Islet precursor cell (in vitro differentiated cells): ENCODE data around the gene ZMAT3.
A peak's percentile ranks its signal among the peaks of the same experiment; 100 is the strongest.

Experiments used
- DNase-seq: peaks from one replicate; pipeline ENCODE4 v3.0.0-alpha.2; 2018

The ZMAT3 gene

DNA sequence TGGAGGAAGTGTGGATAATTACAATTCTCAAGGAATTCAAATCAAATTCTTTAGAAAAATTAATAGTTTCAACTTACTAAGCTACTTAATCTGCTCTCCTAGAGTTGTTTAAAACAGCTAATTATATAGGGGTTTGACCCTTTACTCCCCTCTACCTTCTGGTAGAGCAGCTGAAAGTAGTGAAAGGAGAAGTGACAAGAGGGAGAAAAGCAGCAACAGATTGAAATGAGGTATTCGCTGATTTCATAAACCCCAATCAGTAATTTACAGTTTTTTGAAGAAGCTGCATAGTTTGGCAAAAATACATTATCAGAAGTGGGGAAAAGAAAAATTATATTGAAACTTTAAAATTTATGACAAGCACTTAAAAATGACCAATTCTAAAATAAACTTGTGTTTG is 52.8 kb downstream of the ZMAT3 start:
- DNase-seq, result no peak

DNA sequence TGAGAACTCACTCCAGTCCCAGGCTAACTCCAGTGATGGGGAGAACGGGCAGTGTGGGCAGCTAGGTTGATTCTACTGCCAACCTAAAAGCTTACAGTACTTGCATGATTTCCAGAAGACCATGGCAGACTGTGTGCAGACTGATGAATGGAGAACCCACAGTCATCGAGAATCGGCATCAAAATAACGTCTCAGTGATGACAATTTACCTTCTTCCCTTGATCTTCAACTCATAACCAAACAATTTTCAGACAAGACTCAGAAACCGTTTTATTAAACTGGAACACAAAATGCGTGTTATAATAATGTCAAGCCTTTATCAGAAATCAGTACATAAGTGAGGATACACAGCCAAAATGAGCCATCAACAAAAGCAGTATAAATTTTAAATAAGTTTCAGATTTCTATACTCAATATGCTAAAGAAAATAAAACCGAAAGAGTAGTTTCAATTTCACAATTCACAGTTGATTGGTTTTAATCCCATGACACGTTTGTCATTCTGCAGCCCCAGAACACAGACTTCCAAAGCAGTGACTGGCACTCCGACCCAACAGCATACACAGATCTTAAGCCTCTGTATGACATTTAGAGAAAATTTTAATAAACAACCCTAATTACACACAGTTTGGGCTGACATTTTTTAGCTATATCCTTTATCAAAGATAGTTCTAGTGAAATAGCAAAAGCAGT is 54.5 kb downstream of the ZMAT3 start:
- no peak for DNase-seq

DNA sequence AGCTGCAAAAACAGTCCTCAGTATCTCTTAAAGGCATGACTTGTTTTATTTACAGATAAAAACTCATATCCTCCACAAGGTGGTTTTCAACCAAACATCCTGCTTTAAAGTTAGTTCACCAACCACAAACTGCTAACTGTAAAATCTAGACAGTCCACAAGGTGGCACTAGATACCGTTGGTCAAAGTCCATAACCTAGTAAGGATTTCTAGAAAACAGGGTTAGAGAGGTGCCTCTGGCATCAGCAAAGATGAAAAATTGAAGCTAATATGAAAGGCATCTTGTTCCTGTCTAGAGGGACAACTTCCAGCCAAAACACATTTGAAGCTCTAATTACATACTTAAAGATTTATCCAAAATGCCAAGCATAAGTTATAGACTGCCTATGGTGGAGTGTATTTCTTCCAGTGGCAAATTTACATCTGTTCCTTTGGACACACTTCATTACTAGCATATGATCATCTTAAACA is 56.0 kb downstream of the ZMAT3 start:
- peak; percentile 68 for DNase-seq

DNA sequence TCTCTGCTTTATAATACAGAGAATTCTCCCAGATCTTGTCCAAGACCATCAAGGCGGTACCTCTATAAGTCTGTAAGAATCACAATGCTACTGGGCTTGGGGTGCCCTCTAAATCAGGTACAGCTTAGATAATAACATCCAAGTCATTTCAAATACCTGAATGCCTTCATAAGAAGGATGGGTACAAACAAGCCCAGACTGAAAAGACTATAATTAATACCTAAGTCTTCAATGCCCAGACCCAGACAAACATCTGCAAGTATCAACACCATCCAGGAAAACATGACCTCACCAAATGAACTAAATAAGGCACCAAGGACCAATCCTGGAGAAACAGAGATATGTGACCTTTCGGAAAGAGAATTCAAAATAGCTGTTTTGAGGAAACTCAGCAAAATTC is 65.9 kb downstream of the ZMAT3 start:
- no peak for DNase-seq

DNA sequence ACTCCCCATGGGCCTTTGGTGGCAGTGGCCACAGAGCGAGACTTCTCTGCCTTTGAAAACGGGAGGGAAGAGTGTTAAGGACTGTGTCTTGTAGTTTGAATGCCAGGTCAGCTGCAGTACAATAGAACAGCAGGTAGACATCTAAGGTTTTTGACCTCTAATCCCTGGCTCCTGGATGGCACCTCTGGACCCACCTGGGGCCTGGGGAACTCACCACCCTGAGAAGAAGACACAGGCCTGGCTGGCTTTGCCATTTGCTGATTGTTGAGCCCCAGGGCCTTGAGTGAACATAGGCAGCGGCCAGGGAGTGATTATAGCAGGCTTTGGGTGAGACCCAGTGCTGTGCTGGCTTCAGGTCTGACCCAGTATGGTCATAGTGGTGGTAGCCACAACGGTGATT is 66.4 kb downstream of the ZMAT3 start:
- DNase-seq, result no peak

DNA sequence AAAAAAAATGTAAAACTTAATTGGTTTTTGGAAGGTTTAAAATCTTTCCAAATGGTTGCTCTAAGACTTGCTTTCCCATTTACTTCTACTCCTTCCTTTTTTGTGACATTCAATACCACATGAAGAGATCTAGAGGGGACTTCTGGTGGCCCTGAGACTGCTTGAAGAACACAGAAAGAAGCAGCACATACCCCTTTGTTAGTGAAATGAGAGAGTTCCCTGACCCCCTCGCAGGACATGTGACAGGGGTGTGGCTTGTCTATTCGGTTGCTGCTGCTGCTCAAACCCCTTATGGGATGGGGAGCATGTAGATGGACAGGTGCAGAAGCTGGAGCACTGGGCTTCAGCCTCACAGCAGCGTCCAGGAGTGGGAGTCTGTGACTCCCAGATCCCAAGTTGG is 71.0 kb downstream of the ZMAT3 start:
- no peak for DNase-seq

DNA sequence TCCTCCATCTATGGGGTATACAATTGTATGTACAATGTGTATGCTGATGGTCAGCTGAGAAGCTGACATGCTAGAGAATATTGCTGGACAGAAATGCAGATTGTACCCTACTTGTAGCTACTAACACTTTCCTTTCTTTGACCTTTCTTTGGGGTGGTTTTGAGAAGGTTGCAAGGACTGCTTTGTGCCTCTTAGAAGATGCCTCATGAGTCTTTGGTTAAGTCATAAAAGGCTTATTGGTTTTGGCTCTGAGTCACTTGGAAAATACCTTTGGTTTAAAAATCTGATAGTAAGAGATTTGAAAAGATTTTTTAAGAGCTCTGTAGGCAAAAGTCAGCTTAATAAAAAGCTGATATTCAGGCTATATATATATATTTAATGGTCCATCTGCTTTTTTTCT is 71.5 kb downstream of the ZMAT3 start:
- DNase-seq, result no peak

DNA sequence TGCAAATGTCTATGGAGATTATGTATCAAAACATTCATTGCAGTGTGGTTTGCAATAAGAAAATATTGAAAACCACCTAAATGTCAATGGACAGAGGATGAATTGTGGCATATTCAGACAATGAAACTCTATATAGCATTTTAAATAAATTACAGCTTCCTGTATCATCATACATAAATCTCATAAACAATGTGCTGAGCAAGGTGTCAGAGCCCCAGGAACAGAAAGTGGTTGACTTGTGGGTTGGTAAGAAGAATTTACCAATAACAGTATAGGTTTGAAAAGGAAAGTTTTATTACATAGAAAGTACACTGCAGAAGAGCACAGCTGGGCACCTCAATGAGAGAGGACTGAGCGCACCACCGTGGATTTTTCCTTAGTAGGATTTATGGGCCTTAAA is 75.2 kb downstream of the ZMAT3 start:
- no peak for DNase-seq

DNA sequence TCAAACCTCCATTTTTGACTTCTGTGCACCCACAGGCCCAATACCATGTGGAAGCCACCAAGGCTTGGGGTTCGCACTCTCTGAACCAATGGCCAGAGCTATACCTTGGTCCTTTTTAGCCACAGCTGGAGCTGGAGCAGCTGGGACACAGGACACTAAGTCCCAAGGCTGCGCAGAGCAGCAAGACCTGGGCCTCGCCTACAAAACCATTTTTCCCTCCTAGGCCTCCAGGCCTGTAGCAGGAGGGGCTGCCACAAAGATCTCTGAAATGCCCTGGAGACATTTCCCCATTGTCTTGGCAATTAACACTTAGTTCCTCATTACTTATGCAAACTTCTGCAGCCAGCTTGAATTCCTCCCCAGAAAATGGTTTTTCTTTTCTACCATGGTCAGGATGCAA is 81.3 kb downstream of the ZMAT3 start:
- DNase-seq, result no peak

DNA sequence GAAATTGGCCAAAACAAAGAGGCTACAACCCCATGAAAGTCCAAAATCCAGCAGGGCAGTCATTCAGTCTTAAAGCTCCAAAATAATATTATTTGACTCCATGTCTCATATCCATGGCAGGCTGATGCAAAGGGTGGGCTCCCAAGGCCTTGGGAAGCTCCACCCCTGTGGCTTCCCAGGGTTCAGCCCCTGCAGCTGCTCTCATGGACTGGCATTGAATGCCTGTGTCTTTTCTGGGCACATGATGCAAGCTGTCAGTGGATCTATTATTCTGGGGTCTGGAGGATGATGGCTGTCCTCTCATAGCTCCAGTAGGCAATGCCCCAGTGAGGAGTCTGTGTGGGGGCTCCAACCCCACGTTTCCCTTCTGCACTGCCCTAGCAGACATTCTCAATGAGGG is 81.8 kb downstream of the ZMAT3 start:
- DNase-seq, result no peak

DNA sequence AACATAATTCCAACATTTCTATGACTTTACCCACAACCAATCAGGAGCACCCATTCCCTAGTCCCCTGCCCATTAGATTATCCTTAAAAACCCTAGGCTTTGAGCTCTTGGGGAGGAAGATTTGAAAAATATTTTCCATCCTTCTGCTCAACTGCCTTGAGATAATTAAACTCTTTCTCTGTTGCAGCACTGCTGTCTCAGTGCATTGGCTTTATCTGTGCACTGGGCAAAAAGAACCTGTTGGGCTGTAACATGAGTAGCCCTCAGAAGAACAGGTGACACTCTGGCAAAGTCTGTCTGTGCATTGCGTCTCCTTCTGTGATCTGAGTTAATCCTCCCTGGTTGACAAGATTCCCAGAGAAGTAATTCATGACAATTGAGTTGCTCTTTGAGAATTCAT is 83.9 kb downstream of the ZMAT3 start:
- DNase-seq, result no peak

DNA sequence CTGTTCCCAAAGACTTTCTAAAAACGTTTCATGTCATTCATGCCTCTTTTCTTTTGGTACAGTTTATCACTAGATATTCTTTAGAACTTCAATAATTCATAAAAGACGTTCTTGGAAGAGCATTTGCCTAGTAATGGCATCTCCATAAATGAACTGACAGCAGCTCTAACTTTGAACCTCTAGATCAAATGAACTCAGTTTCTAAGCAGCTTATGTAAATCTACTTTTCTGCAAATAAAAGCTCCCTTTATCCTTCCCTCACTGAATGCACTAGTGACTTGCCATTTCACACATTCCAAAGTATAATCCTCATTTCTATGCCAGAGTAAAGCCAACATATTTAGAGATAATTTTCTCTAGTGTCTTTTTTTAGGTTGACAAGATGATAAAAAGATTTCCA is 85.2 kb downstream of the ZMAT3 start:
- DNase-seq, result no peak

DNA sequence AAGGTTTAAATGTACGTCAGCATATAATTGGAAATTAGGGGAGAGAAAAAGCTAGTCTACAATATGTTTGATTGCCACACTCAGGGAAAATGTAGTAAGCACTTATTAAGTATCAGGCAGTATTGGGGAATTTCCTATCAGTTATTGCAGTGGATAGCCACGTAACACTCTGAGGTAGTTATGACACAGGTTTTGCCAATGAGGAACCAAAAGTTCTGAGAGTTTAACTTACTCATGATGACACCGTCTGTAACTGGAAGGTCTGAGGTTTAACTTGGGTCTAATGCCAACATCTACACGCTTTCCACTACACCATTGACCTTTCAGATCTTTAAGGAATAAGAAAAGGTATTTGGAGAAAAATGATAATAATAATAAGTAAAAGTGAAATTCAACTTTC is 89.5 kb downstream of the ZMAT3 start:
- DNase-seq, result no peak

DNA sequence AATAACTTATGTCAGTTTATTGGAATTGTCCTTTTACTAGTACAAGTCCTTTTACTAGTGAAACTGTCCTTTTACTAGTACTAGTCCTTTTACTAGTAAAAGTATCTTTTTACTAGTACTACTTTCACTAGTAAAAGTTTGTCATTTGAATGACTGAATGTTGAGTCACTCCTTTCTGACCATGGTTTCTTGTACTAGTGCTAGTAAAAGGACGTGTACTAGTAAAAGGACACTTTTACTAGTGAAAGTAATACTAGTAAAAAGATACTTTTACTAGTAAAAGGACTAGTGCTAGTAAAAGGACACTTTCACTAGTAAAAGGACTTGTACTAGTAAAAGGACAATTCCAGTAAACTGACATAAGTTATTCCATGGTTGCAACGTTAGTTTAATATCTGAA is 96.3 kb downstream of the ZMAT3 start:
- no peak for DNase-seq

DNA sequence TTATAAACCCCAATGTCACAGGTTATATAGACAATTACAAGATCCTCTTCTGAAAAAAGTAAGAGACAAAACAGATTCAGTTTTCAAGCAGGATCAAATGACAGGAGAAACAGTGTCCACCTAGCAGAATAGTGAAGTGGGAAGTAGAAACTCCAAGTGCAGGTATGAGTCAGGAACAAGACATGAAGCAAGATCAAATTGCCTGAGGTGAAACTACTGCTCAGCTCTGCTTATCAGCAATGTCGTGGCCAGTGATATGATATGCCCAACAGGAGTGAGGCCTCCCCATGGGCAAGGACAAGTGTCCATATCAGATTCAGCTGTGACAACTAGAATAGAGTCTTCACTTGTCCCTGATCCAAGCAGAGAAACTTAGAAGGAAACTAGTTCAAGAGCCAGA is 100.0 kb downstream of the ZMAT3 start:
- peak; percentile 67 for DNase-seq

DNA sequence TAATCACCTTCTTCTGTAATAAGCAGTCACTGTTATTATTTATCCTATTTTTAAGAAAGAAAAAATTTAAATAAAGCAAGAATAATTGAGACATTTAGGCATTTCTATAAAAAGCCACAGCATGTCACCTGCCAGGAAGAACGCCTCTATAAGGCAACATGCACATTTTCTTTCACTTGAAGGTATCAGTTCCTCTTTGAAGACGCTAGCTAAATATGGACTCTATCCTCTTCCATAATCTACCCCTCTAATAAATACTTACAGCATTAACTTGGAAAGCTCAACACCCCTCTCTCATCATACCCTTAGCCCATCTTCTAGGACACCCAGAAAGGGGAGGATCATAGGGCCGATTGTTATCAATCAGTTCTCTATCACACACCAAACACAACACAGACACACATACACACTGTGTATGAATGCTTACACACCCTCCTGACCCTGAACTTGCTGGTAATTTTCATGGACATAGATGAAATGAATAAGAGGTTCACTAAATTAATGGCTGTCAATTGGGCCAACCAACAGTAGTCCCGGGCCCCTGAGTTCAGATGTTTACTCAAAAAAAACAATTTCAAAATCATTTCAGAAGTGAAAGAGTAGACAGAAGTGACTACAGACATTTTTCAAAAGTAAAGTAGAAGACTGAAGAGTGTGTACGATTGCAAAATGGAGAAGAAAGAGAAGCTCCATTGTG is 102.5 kb downstream of the ZMAT3 start:
- DNase-seq, result no peak
